Neuronal stem cell (in vitro differentiated cells): ENCODE data around the gene TNRC6B.

Source experiments
- DNase-seq: peaks from one replicate; pipeline ENCODE4 v3.0.0-alpha.2; 2013; ENCODE audit warnings: low spot score
- H2AFZ ChIP-seq: one replicate; pipeline ENCODE4 v1.6.1; 2013; ENCODE audit warnings: mild to moderate bottlenecking, low read length, inconsistent platforms
- H2AK5ac ChIP-seq: 2 replicates; pipeline ENCODE4 v1.6.1; 2013; ENCODE audit warnings: low read depth, mild to moderate bottlenecking, inconsistent platforms, low read length, moderate library complexity, mixed read lengths
- H2BK120ac ChIP-seq: 2 replicates; pipeline ENCODE4 v1.6.1; 2013; ENCODE audit warnings: low read depth, mild to moderate bottlenecking, inconsistent platforms, low read length, moderate library complexity, mixed read lengths
- H2BK12ac ChIP-seq: one replicate; pipeline ENCODE4 v1.6.1; 2013; ENCODE audit warnings: low read length, inconsistent platforms
- H2BK15ac ChIP-seq: 2 replicates; pipeline ENCODE4 v1.6.1; 2013; ENCODE audit warnings: mild to moderate bottlenecking, low read length, inconsistent platforms, mixed read lengths
- H2BK5ac ChIP-seq: one replicate; pipeline ENCODE4 v1.6.1; 2013; ENCODE audit warnings: inconsistent platforms, mild to moderate bottlenecking, low read length, moderate library complexity
- H3K14ac ChIP-seq: one replicate; pipeline ENCODE4 v1.6.1; 2013; ENCODE audit warnings: low read length, inconsistent platforms
- H3K18ac ChIP-seq: 2 replicates; pipeline ENCODE4 v1.6.1; 2013; ENCODE audit warnings: low read length, inconsistent platforms
- H3K23ac ChIP-seq: 2 replicates; pipeline ENCODE4 v1.6.1; 2013; ENCODE audit warnings: low read depth, mild to moderate bottlenecking, mixed read lengths, low read length, inconsistent platforms; ENCODE audit not compliant: poor library complexity
- H3K27ac ChIP-seq: replicated peaks from 3 replicates; pipeline ENCODE4 v1.5.1; 2013; ENCODE audit warnings: low read length, inconsistent platforms
- H3K27me3 ChIP-seq, 3 experiments: 2 replicates each; pipeline ENCODE4 v1.6.1; 2013; ENCODE audit warnings: low read length in 3 of 3, mild to moderate bottlenecking in 2 of 3, inconsistent platforms in 1 of 3, low read depth in 1 of 3, mixed read lengths in 1 of 3, moderate library complexity in 1 of 3; ENCODE audit not compliant: control insufficient read depth in 3 of 3, insufficient read depth in 3 of 3
- H3K36me3 ChIP-seq, 2 donors: replicated peaks in 1 of 2; 2 replicates each; pipeline ENCODE4 v1.6.1; 2013; ENCODE audit warnings: low read length in 2 of 2; ENCODE audit not compliant: control insufficient read depth in 2 of 2, insufficient read depth in 2 of 2
- H3K4ac ChIP-seq: 2 replicates; pipeline ENCODE4 v1.6.1; 2013; ENCODE audit warnings: inconsistent platforms, mild to moderate bottlenecking, low read length, moderate library complexity
- H3K4me1 ChIP-seq, 2 donors: 1 replicate in 1 of 2; 2 replicates in 1 of 2; pipeline ENCODE4 v1.6.1; 2013; ENCODE audit warnings: low read length in 2 of 2, low read depth in 1 of 2; ENCODE audit not compliant: control insufficient read depth in 2 of 2, insufficient read depth in 1 of 2
- H3K4me2 ChIP-seq: one replicate; pipeline ENCODE4 v1.6.1; 2013; ENCODE audit warnings: mild to moderate bottlenecking, low read length, inconsistent platforms; ENCODE audit not compliant: insufficient read depth, poor library complexity, severe bottlenecking
- H3K4me3 ChIP-seq, 2 donors: 2 replicates each; pipeline ENCODE4 v1.5.1; 2013; ENCODE audit warnings: low read length in 2 of 2, mild to moderate bottlenecking in 2 of 2, inconsistent platforms in 1 of 2, moderate library complexity in 1 of 2
- H3K79me1 ChIP-seq: one replicate; pipeline ENCODE4 v1.6.1; 2013; ENCODE audit warnings: low read depth, mild to moderate bottlenecking, inconsistent platforms, low read length, moderate library complexity
- H3K9ac ChIP-seq: one replicate; pipeline ENCODE4 v1.6.1; 2013; ENCODE audit warnings: mild to moderate bottlenecking, low read depth, low read length, inconsistent platforms; ENCODE audit not compliant: poor library complexity
- H3K9me3 ChIP-seq, 2 donors: replicated peaks in 1 of 2; 2 replicates each; pipeline versions ENCODE3 to v1.6.1; 2013; ENCODE audit warnings: low read length in 2 of 2, mild to moderate bottlenecking in 2 of 2, inconsistent platforms in 1 of 2, low read depth in 1 of 2, mixed read lengths in 1 of 2, moderate library complexity in 1 of 2; ENCODE audit not compliant: control insufficient read depth in 2 of 2, insufficient read depth in 1 of 2
- H4K8ac ChIP-seq: one replicate; pipeline ENCODE4 v1.6.1; 2013; ENCODE audit warnings: low read depth, mild to moderate bottlenecking, inconsistent platforms, low read length, moderate library complexity
- H4K91ac ChIP-seq: one replicate; pipeline ENCODE4 v1.6.1; 2013; ENCODE audit warnings: low read length, low read depth, mild to moderate bottlenecking, inconsistent platforms; ENCODE audit not compliant: poor library complexity
- WGBS, 2 donors: extraction: QIAGEN DNeasy Blood & Tissue Kit; methylation state at CpG; one replicate each; pipeline ENCODE4 v1.1.7; 2013; ENCODE audit warnings: missing lambda C conversion rate in 2 of 2, mixed read lengths in 1 of 2; ENCODE audit not compliant: insufficient read length in 2 of 2, insufficient replicate concordance in 1 of 2; ENCODE audit errors: extremely low coverage in 2 of 2; 5-methylcytosine and 5-hydroxymethylcytosine counted together

The TNRC6B gene

DNA sequence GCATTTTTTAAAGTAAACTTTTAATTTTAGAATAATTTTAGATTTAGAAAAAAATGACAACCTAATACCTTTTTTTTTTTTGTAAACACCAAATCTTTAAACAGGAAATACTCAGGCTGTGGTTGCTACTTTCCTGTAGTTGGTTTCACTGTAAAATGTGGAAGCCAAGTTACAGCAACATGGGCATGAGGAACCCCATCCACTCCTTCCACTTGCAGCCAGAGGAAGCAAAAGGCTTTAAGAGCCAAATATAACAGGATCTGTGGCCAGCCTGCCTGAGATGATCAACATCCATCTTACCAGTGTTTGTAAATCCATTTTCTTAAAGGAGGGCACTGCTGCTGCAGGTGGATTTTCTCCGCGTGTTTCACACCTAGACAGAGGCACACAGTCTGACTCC is 66.2 kb downstream of the TNRC6B start:
- Histone ChIP-seq H3K36me3 (peaks cover 4 to 43% of the 10 kb centered on the region in 2 donors), H3K79me1 (no peaks in the 10 kb centered on the region), H2BK12ac (no peak overlapping the region), H3K4ac (no peak overlapping the region), H3K4me2 (no peak overlapping the region), H2BK5ac (no peak overlapping the region), H3K18ac (no peak overlapping the region), H3K4me1 (peaks cover 10 to 17% of the 10 kb centered on the region in 2 donors), H2AFZ (no peak overlapping the region), H3K9me3 (no peaks in the 10 kb centered on the region), H3K9ac (no peak overlapping the region), H3K14ac (no peak overlapping the region), H2BK15ac (no peak overlapping the region), H2BK120ac (no peak overlapping the region), H4K8ac (no peak overlapping the region), H3K27me3 (no peaks in the 10 kb centered on the region), H3K27ac (no peak overlapping the region), H2AK5ac (no peak overlapping the region), H3K4me3 (no peak overlapping the region), H3K23ac (no peak overlapping the region), H4K91ac (no peak overlapping the region)
- DNase-seq = no peak
- no CpG with 5 or more reads among the region's 2 CpGs for WGBS, 2 donors

DNA sequence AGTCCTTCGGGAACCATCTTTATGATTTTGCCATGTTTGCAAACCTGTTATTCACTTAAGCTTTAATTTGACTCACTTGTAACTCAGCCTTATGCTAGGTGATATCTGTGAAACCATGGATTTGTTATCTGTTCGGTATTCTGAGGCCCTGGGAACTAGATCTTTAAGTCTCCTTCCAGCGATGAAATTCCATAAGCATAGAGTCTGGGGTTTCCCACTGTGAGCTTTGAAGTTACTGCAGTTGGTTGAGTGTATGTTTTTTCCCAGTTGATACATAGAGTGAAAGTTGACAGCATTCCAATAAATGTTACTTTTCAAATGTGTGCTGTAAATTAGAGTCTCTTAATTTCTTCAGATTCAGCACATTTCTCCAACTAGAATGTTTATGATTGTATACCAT is 66.9 kb downstream of the TNRC6B start:
- Histone ChIP-seq H3K4me2 (no peak overlapping the region), H3K23ac (no peak overlapping the region), H3K36me3 (peaks cover 4 to 50% of the 10 kb centered on the region in 2 donors), H3K4me1 (peaks cover 12% of the 10 kb centered on the region in 2 donors), H2AFZ (no peak overlapping the region), H3K4me3 (no peak overlapping the region), H3K9ac (no peak overlapping the region), H3K27ac (no peak overlapping the region), H2AK5ac (no peak overlapping the region), H3K79me1 (no peaks in the 10 kb centered on the region), H3K9me3 (no peaks in the 10 kb centered on the region), H2BK5ac (no peak overlapping the region), H2BK120ac (no peak overlapping the region), H3K4ac (no peak overlapping the region), H2BK15ac (no peak overlapping the region), H2BK12ac (no peak overlapping the region), H3K14ac (no peak overlapping the region), H3K27me3 (no peaks in the 10 kb centered on the region), H4K91ac (no peak overlapping the region), H3K18ac (no peak overlapping the region), H4K8ac (no peak overlapping the region)
- no peak for DNase-seq
- no CpG with 5 or more reads among the region's 3 CpGs for WGBS, 2 donors

DNA sequence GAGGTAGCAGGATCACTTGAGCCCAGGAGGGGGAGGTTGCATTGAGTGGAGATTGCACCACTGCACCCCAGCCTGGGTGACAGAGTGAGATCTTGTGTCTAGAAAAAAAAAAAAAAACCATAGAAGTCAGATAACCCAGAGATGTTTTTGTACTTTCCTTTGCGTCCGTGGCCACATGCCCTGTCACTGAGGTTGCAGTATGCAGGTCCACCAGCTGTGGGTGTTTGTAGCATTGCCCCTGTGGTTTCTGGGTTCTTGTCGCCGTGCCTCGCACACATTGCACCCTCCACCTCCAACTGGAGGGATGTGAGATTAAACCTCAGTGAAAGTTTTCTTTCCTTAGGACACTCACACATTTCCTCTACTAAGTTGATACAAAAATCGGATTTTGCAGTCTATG is 70.3 kb downstream of the TNRC6B start:
- no peaks in the 10 kb centered on the region for H3K79me1 ChIP-seq
- H3K36me3 ChIP-seq = peaks cover 4 to 70% of the 10 kb centered on the region in 2 donors
- no peak overlapping the region for H3K27ac ChIP-seq
- no peak overlapping the region for H3K4me3 ChIP-seq
- DNase-seq = no peak
- no peaks in the 10 kb centered on the region for H3K9me3 ChIP-seq
- no peak overlapping the region for H2BK15ac ChIP-seq
- H3K4me2 ChIP-seq = no peak overlapping the region
- no peak overlapping the region for H2AFZ ChIP-seq
- H3K14ac ChIP-seq = no peak overlapping the region
- no peak overlapping the region for H3K4ac ChIP-seq
- H2BK12ac ChIP-seq = no peak overlapping the region
- no peaks in the 10 kb centered on the region for H3K27me3 ChIP-seq
- H2BK5ac ChIP-seq = no peak overlapping the region
- no peak overlapping the region for H4K91ac ChIP-seq
- no CpG with 5 or more reads among the region's 6 CpGs for WGBS, 2 donors
- H3K4me1 ChIP-seq = peaks cover 0 to 14% of the 10 kb centered on the region in 2 donors
- H3K9ac ChIP-seq = no peak overlapping the region
- H2BK120ac ChIP-seq = no peak overlapping the region
- no peak overlapping the region for H4K8ac ChIP-seq
- H2AK5ac ChIP-seq = no peak overlapping the region
- H3K18ac ChIP-seq = no peak overlapping the region
- no peak overlapping the region for H3K23ac ChIP-seq

DNA sequence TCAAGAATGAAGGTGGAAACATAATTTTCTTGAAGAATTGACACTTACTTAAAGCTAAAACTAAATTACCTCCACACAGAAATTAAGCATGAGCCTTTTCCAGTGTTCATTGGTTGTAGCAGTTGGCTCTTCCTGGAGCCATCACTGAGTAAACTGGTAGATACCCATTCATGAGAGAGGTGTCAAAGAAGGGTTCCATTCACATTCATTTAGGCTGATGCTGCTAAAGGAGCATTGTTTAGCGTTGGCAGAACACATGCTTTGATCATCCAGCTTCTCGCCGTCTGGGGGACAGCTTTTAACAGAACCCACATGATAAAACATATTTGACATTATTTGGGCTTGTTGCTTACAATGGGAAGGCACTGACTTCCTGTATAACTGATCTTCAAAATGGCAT is 71.6 kb downstream of the TNRC6B start:
- Histone ChIP-seq H4K91ac (no peak overlapping the region), H3K4me2 (no peak overlapping the region), H3K4me3 (no peak overlapping the region), H3K4ac (no peak overlapping the region), H2AFZ (no peak overlapping the region), H2BK15ac (no peak overlapping the region), H3K4me1 (peaks cover 0 to 14% of the 10 kb centered on the region in 2 donors), H2BK120ac (no peak overlapping the region), H3K9me3 (peaks cover 0 to 2% of the 10 kb centered on the region in 2 donors), H3K79me1 (no peaks in the 10 kb centered on the region), H3K36me3 (peaks cover 7 to 77% of the 10 kb centered on the region in 2 donors), H4K8ac (no peak overlapping the region), H3K27me3 (no peaks in the 10 kb centered on the region), H3K23ac (no peak overlapping the region), H2BK5ac (no peak overlapping the region), H3K18ac (no peak overlapping the region), H3K14ac (no peak overlapping the region), H2AK5ac (no peak overlapping the region), H3K9ac (no peak overlapping the region), H3K27ac (no peak overlapping the region), H2BK12ac (no peak overlapping the region)
- no peak for DNase-seq
- WGBS, 2 donors = no CpG with 5 or more reads among the region's 3 CpGs
